A549 (cell line): Measurements from ENCODE around the gene HPCAL1. TPM values are rescaled to one million over a fixed set of nuclear protein-coding genes. Genes with fewer than 3 reads are reported as not detected.

Experiments used
- ATAC-seq, 2 experiments: fragments of 200-7000 bp in 1 of 2; fragments of >200 bp in 1 of 2; cut with Nextera tagmentation in 1 of 2; cut with Tn5 transposase in 1 of 2; 3 replicates each; pipeline versions ENCODE4 v1.8.0 to v1.9.1; 2018 to 2020; ENCODE audit warnings: mild to moderate bottlenecking in 1 of 2, moderate library complexity in 1 of 2
- CTCF ChIA-PET: fragments of 300-600 bp; sonication (Branson Sonifier 250); formaldehyde crosslinking; extraction: SDS; loops from one replicate; lab custom pipeline; 2021; ENCODE audit warnings: antibody characterized with exemption, inconsistent platforms; lab: Yijun Ruan, JAX
- POLR2A ChIA-PET: fragments of 350-600 bp; formaldehyde crosslinking; extraction: SDS; loops from one replicate; lab custom pipeline; 2021; ENCODE audit warnings: antibody characterized with exemption, inconsistent platforms; lab: Yijun Ruan, JAX
- DNase-seq, 2 experiments: peaks; one replicate each; pipeline versions ENCODE4 v3.0.0 to v3.0.0-alpha.2; 2011 to 2016; ENCODE audit warnings: low read depth in 1 of 2, low spot score in 1 of 2
- FAIRE-seq: peaks from 2 replicates; lab custom pipeline; 2011; peaks lifted over from hg19 to GRCh38; lab: Jason Lieb, UNC
- H3K27ac ChIP-seq, 2 experiments: fragments of >200 bp; sonication (Bioruptor Twin); formaldehyde crosslinking; 3 replicates each; pipeline ENCODE4 v1.5.1; 2016 to 2017
- H3K4me1 ChIP-seq: fragments of >200 bp; sonication (Bioruptor Twin); formaldehyde crosslinking; 3 replicates; pipeline ENCODE4 v1.6.1; 2016
- H3K4me2 ChIP-seq: fragments of >200 bp; sonication (Bioruptor Twin); formaldehyde crosslinking; 3 replicates; pipeline ENCODE4 v1.6.1; 2016
- H3K4me3 ChIP-seq: fragments of >200 bp; sonication (Bioruptor Twin); formaldehyde crosslinking; 3 replicates; pipeline ENCODE4 v1.5.1; 2016
- H3K9me3 ChIP-seq: fragments of >200 bp; sonication (Bioruptor Twin); formaldehyde crosslinking; 3 replicates; pipeline ENCODE4 v1.6.1; 2016
- BHLHE40 ChIP-seq: IDR thresholded peaks from 2 replicates; pipeline ENCODE4 v1.6.1; 2012; ENCODE audit warnings: low read depth, low read length, inconsistent platforms
- CBX8 ChIP-seq: fragments of 200-600 bp; sonication (generic); IDR thresholded peaks from 2 replicates; pipeline ENCODE4 v1.6.1; 2016
- CEBPB ChIP-seq, 2 experiments: fragments of >200 bp in 1 of 2; sonication (Bioruptor Twin) in 1 of 2; formaldehyde crosslinking in 1 of 2; IDR thresholded peaks; 2 replicates each; pipeline ENCODE4 v1.6.1; 2012 to 2016
- CHD2 ChIP-seq: fragments of 150-350 bp; IDR thresholded peaks from 2 replicates; pipeline ENCODE4 v1.6.1; 2014; ENCODE audit warnings: low read length; ENCODE audit not compliant: partially characterized antibody
- CHD4 ChIP-seq: fragments of 200-600 bp; sonication (generic); IDR thresholded peaks from 2 replicates; pipeline ENCODE4 v1.6.1; 2016; ENCODE audit warnings: antibody characterized with exemption, mild to moderate bottlenecking, borderline replicate concordance
- E2F6 ChIP-seq: IDR thresholded peaks from 2 replicates; pipeline ENCODE4 v1.6.1; 2012; ENCODE audit warnings: low read depth, borderline replicate concordance
- EHMT2 ChIP-seq: fragments of 200-600 bp; sonication (generic); IDR thresholded peaks from 2 replicates; pipeline ENCODE4 v1.6.1; 2016; ENCODE audit warnings: antibody characterized with exemption, low read depth, mild to moderate bottlenecking, moderate library complexity
- ELK1 ChIP-seq: fragments of 150-350 bp; IDR thresholded peaks from 2 replicates; pipeline ENCODE4 v1.6.1; 2014; ENCODE audit warnings: low read depth, mild to moderate bottlenecking, low read length
- ESRRA ChIP-seq: fragments of 150-350 bp; IDR thresholded peaks from 2 replicates; pipeline ENCODE4 v1.6.1; 2014; ENCODE audit warnings: mild to moderate bottlenecking, low read length, borderline replicate concordance
- FOSL2 ChIP-seq, 2 experiments: fragments of 450-650 bp in 1 of 2; fragments of >200 bp in 1 of 2; sonication (Bioruptor Twin) in 1 of 2; formaldehyde crosslinking; IDR thresholded peaks; 2 replicates each; pipeline versions ENCODE4 v1.5.0 to v1.6.1; 2016 to 2020; ENCODE audit warnings: mild to moderate bottlenecking in 1 of 2, moderate library complexity in 1 of 2
- FOXS1 ChIP-seq: fragments of 250-450 bp; sonication (Bioruptor Pico); IDR thresholded peaks from 2 replicates; pipeline ENCODE4 v1.5.0; 2020; ENCODE audit warnings: mild to moderate bottlenecking, moderate library complexity
- HES2 ChIP-seq: fragments of >200 bp; sonication (Bioruptor Twin); formaldehyde crosslinking; IDR thresholded peaks from 2 replicates; pipeline ENCODE4 v1.6.1; 2016
- HEYL ChIP-seq: fragments of 250-450 bp; sonication (Bioruptor Pico); IDR thresholded peaks from 2 replicates; pipeline ENCODE4 v1.8.0; 2021; ENCODE audit warnings: mild to moderate bottlenecking, moderate library complexity
- HMGXB4 ChIP-seq: fragments of 250-450 bp; sonication (Bioruptor Pico); IDR thresholded peaks from 2 replicates; pipeline ENCODE4 v1.5.0; 2021; ENCODE audit warnings: mild to moderate bottlenecking, moderate library complexity, borderline replicate concordance
- MAFK ChIP-seq: fragments of 450-650 bp; IDR thresholded peaks from 2 replicates; pipeline ENCODE4 v1.6.1; 2014; ENCODE audit not compliant: partially characterized antibody
- POLR2AphosphoS2 ChIP-seq: conservative IDR thresholded peaks from 2 replicates; pipeline ENCODE4 v1.6.1; 2012; ENCODE audit warnings: low read length, improper control_type of control experiment, inconsistent platforms
- RARB ChIP-seq: fragments of 250-450 bp; sonication (Bioruptor Pico); IDR thresholded peaks from 2 replicates; pipeline ENCODE4 v1.8.0; 2021; ENCODE audit warnings: mild to moderate bottlenecking, moderate library complexity
- RNF2 ChIP-seq: fragments of 200-600 bp; sonication (generic); IDR thresholded peaks from 2 replicates; pipeline ENCODE4 v1.6.1; 2016; ENCODE audit warnings: low read depth, mild to moderate bottlenecking, antibody characterized with exemption, moderate library complexity, borderline replicate concordance
- TFCP2L1 ChIP-seq: fragments of 250-450 bp; sonication (Bioruptor Pico); IDR thresholded peaks from 2 replicates; pipeline ENCODE4 v1.5.0; 2021; ENCODE audit warnings: mild to moderate bottlenecking
- TP53 ChIP-seq: fragments of 250-450 bp; sonication (Bioruptor Pico); IDR thresholded peaks from 2 replicates; pipeline ENCODE4 v1.5.0; 2021; ENCODE audit warnings: mild to moderate bottlenecking, moderate library complexity
- ZNF302 ChIP-seq: fragments of 250-450 bp; sonication (Bioruptor Pico); IDR thresholded peaks from 2 replicates; pipeline ENCODE4 v1.9.0; 2021; ENCODE audit warnings: inconsistent platforms, mild to moderate bottlenecking, moderate library complexity
- WGBS: methylation state at CpG from one replicate; pipeline ENCODE4 v1.1.6; 2017; ENCODE audit errors: missing lambda C conversion rate; 5-methylcytosine and 5-hydroxymethylcytosine counted together
- polyA plus RNA-seq, 4 experiments: library from polyadenylated mRNA; depleted of rRNA in 3 of 4; stranded (reverse); fragments of >200 nt; fragmentation: RNase III in 1 of 4; extraction: RNeasy Plus Mini Kit Qiagen cat#74134 plus additional on column Dnase treatment in 1 of 4; gene quantifications; 2 replicates in 3 of 4; 3 replicates in 1 of 4; pipeline ENCODE4 v1.2.3, GENCODE V29; 2011 to 2017

HPCAL1 gene
- polyA plus RNA-seq, 2 of the 4 experiments (the other 2 are of a cell fraction) = 44.4 to 66.4 TPM

GRCh38 chr2:10340593-10340975, 37.9 kb downstream of the HPCAL1 start (continued):
- TF ChIP-seq CHD4 (no peak), E2F6 (no peak), TFCP2L1 (CRISPR knock-in tag) (no peak), HEYL (CRISPR knock-in tag) (no peak), ESRRA (no peak), CEBPB (IDR thresholded peaks at IDR 0.05) (no peak)

- ATAC-seq = no peak
- DNase-seq = no peak
- Histone ChIP-seq H3K27ac (peak overlapping the region; percentile 65 to 70; a peak in 4 of 6 replicates), H3K9me3 (no peaks in the 10 kb centered on the region)
- whole genome bisulfite sequencing = 61% methylated on average over 8 of the region's 8 CpGs
- ChIA-PET POLR2A (no interaction called here), CTCF (interaction anchor here (1.3 kb wide), 1 partner anchor 11 kb away, joined by 4 read pairs; no protein-coding TSS in a partner anchor)
- TF ChIP-seq HES2 (no peak), ZNF302 (CRISPR knock-in tag) (no peak), EHMT2 (no peak), CEBPB (IDR thresholded peaks at IDR 0.05) (peak; percentile 61 to 92), FOSL2 (IDR thresholded peaks at IDR 0.05) (0 out of 2 replicates have a peak, but pooled peaks have one; percentile 17), FOSL2 (CRISPR knock-in tag; IDR thresholded peaks at IDR 0.05) (peak; percentile 73), RARB (no peak), CBX8 (no peak), MAFK (no peak), ELK1 (no peak)
- TF ChIP-seq, all 56 proteins: peak for 2
- peaks cover 90% of the 10 kb centered on the region for H3K4me1 ChIP-seq
- H3K4me3 ChIP-seq = no peak overlapping the region
- FAIRE-seq = no peak
- H3K4me2 ChIP-seq = peak overlapping the region; percentile 26; the same call in 2 of the 3 replicates
Observed at GRCh38 chr2:10341193-10341592, 38.5 kb downstream of the HPCAL1 start.

GRCh38 chr2:10342245-10342951, 39.7 kb downstream of the HPCAL1 start:
- peaks cover 90% of the 10 kb centered on the region for H3K4me1 ChIP-seq
- ChIA-PET CTCF (interaction anchor here (0.7 to 1.3 kb wide), 6 partner anchors 9 to 78 kb away, joined by 3 to 4 read pairs (median 3); no protein-coding TSS in a partner anchor), POLR2A (interaction anchor here (0.8 kb wide), 1 partner anchor 39 kb away, joined by 3 read pairs; no protein-coding TSS in a partner anchor)
- peak overlapping the region; percentile 28; the same call in 1 of the 3 replicates for H3K4me2 ChIP-seq
- H3K9me3 ChIP-seq = no peaks in the 10 kb centered on the region
- no peak overlapping the region for H3K4me3 ChIP-seq
- ATAC-seq (no peak), FAIRE-seq (no peak), DNase-seq (no peak)
- peak overlapping the region; percentile 15 to 65; a peak in 2 of 6 replicates for H3K27ac ChIP-seq
- TF ChIP-seq RNF2 (no peak), FOXS1 (CRISPR knock-in tag) (no peak), BHLHE40 (no peak), HEYL (CRISPR knock-in tag) (no peak), CHD2 (no peak), POLR2AphosphoS2 (no peak), HMGXB4 (CRISPR knock-in tag) (no peak), TP53 (CRISPR knock-in tag) (no peak)
- 86% methylated on average over 18 of the region's 18 CpGs for WGBS
